Activated T-helper 1 cell treated with anti-CD3 and anti-CD28 coated beads, Interleukin-12 subunit alpha, Interleukin-12 subunit beta, Interleukin-2, Interleukin-4 antibody, amounts not matched to agents 30 ng/mL and 10 ng/mL and 1 ng/mL, durations not matched to agents 14 hours and 24 hours and 36 hours (primary cell): ENCODE measurements around the gene TTC28. TPM values are rescaled to one million over a fixed set of nuclear protein-coding genes. Genes with fewer than 3 reads are reported as not detected.

Source experiments
- DNase-seq: peaks from one replicate; pipeline ENCODE4 v3.0.0; 2021; ENCODE audit warnings: low spot score
- H3K27ac Mint-ChIP-seq: one replicate; pipeline ENCODE4 v1.8.0; 2021; ENCODE audit warnings: mild to moderate bottlenecking, mixed read lengths
- H3K27me3 Mint-ChIP-seq: one replicate; pipeline ENCODE4 v1.8.0; 2022; ENCODE audit warnings: mild to moderate bottlenecking, moderate library complexity, mixed read lengths; ENCODE audit not compliant: insufficient read depth
- H3K36me3 Mint-ChIP-seq: one replicate; pipeline ENCODE4 v1.8.0; 2021; ENCODE audit warnings: low read depth, mixed read lengths
- H3K4me1 Mint-ChIP-seq: one replicate; pipeline ENCODE4 v1.8.0; 2021; ENCODE audit warnings: low read depth, mixed read lengths
- H3K4me3 Mint-ChIP-seq: one replicate; pipeline ENCODE4 v1.8.0; 2021; ENCODE audit warnings: mild to moderate bottlenecking, moderate library complexity, mixed read lengths
- H3K9me3 Mint-ChIP-seq: one replicate; pipeline ENCODE4 v1.8.0; 2021; ENCODE audit warnings: mixed read lengths
- intact Hi-C: fragments of 100-400 bp; cut with micrococcal nuclease; formaldehyde crosslinking; loops from one replicate; pipeline ENCODE4 v1.15.1; 2024
- total RNA-seq: library from RNA; stranded (reverse); gene quantifications from 2 replicates; pipeline ENCODE4 v1.2.3, GENCODE V29; 2022

The TTC28 gene
- total RNA-seq, 1 donor from 2014 or later, result 2.4 TPM

GRCh38 chr22:28448625-28449024 lies 231.0 kb downstream of the TTC28 start:
- Mint-ChIP-seq H3K27me3 (peaks cover 20% of the 10 kb centered on the region), H3K9me3 (no peaks in the 10 kb centered on the region), H3K36me3 (peaks cover 2% of the 10 kb centered on the region), H3K4me3 (no peak overlapping the region), H3K4me1 (peaks cover under 1% of the 10 kb centered on the region), H3K27ac (no peak overlapping the region)
- intact Hi-C loops, result loop anchor here (10.0 kb wide), 2 partner anchors 146 to 324 kb away; no protein-coding TSS in a partner anchor
- no peak for DNase-seq

DNA sequence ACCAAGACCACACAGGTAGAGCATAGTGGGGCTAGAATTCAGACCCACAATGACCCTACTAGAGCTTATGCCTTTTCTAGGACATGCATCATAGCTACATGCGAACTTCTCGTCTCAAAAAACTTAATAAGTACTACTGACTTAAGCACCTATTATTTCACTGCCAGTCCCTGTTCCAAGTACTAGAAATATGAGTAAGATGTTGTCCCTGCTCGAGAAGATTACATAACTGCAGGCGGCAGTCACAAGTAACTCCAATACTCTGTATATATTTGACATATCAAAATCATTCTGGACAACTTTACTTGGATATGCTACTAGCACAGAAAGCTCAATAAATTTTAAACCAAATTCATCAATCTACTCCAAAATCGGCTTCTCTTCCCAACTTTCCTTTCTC lies 235.0 kb downstream of the TTC28 start:
- intact Hi-C loops, result loop anchor here (5.0 to 10.0 kb wide), 3 partner anchors 67 to 320 kb away; no protein-coding TSS in a partner anchor
- Mint-ChIP-seq H3K27ac (no peak overlapping the region), H3K9me3 (no peaks in the 10 kb centered on the region), H3K4me1 (peaks cover 25% of the 10 kb centered on the region), H3K36me3 (no peaks in the 10 kb centered on the region), H3K27me3 (peaks cover 14% of the 10 kb centered on the region), H3K4me3 (no peak overlapping the region)
- no peak for DNase-seq

DNA sequence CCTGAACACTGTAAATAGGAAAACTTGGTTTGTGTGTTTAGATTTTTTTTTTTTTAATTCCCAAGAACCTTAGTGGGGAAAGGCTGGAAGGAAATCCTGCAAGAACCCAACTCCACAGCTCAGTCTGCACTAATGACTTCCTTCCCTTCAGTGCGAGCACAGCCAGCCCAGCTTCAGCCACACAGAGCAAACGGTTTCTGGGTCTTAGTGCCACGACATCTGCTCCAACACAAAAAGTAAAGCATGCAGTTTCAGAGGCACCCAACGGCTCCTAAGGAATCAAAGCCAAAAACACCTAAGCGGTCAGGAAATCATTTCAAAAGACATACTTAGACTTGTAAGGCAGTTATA lies 236.1 kb downstream of the TTC28 start:
- peaks cover 8% of the 10 kb centered on the region for H3K27me3 Mint-ChIP-seq
- H3K36me3 Mint-ChIP-seq, result no peaks in the 10 kb centered on the region
- intact Hi-C loops, result loop anchor here (2.0 to 10.0 kb wide), 4 partner anchors 41 to 319 kb away; no protein-coding TSS in a partner anchor
- no peaks in the 10 kb centered on the region for H3K9me3 Mint-ChIP-seq
- H3K4me3 Mint-ChIP-seq, result peak overlapping the region; percentile 86
- DNase-seq, result peak; percentile 14
- peaks cover 25% of the 10 kb centered on the region for H3K4me1 Mint-ChIP-seq
- no peak overlapping the region for H3K27ac Mint-ChIP-seq

- H3K4me3 Mint-ChIP-seq, result peak overlapping the region; percentile 86
- H3K36me3 Mint-ChIP-seq, result no peaks in the 10 kb centered on the region
- H3K4me1 Mint-ChIP-seq, result peaks cover 25% of the 10 kb centered on the region
- intact Hi-C loops, result loop anchor here (1.0 to 10.0 kb wide), 8 partner anchors 40 to 423 kb away; no protein-coding TSS in a partner anchor
- no peaks in the 10 kb centered on the region for H3K9me3 Mint-ChIP-seq
- no peak overlapping the region for H3K27ac Mint-ChIP-seq
- H3K27me3 Mint-ChIP-seq, result peaks cover 8% of the 10 kb centered on the region
- DNase-seq, result no peak
Measured at GRCh38 chr22:28442711-28443525, 236.7 kb downstream of the TTC28 start.

DNA sequence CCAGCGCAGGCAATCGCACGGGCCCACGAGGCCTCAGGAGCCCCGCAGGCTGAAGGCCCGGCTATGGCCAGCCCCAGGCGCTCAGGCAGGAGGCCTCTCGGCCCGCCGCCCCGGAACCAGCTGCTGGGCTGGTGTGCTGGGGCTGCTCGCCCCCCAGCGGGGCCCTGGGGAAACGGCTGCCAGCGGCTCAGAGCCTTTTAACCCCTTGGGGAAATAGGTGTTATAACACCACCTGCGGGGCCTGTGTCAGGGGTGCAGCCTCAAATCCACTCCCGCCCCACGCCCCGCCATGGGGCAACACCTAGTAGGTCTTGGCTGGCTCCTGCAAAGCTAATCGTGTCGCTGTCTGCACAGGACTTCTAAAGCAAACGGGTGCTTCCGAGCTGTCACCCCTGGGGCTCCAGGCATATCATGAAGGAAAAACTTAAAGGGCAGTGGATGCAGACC lies 237.4 kb downstream of the TTC28 start:
- Mint-ChIP-seq H3K27me3 (peaks cover 8% of the 10 kb centered on the region), H3K4me3 (peak overlapping the region; percentile 86), H3K36me3 (no peaks in the 10 kb centered on the region), H3K9me3 (no peaks in the 10 kb centered on the region), H3K27ac (peak overlapping the region; percentile 67), H3K4me1 (peaks cover 25% of the 10 kb centered on the region)
- intact Hi-C loops, result loop anchor here (1.0 to 10.0 kb wide), 8 partner anchors 39 to 422 kb away; no protein-coding TSS in a partner anchor
- peak; percentile 73 for DNase-seq

DNA sequence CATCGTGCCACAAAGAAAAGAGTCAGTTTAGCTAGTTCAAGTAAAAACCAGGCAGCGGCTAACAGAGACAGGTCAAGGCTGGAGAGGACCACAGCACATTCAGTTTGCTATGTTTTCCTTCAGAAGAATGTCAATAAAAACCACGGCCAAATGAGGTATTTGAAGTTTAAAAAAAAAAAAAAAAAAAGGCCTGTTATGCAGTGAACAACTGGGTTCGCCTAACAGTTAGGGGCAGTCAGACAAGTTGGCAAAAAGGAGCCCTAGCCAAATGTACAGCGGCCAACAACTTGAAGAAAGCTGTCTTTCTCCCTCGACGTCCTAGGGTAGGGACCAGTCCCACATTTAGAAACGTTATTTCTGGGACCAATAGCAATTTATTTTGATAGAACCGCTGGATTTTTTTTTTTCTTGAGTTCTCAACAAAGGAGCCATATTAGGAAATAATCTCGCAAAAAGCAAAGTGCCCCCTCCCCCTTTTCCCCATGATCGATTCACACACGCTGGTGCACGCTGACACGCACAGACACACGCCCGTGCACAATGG lies 237.8 kb downstream of the TTC28 start:
- Mint-ChIP-seq H3K36me3 (no peaks in the 10 kb centered on the region), H3K27me3 (peaks cover 8% of the 10 kb centered on the region), H3K4me3 (peak overlapping the region; percentile 86), H3K4me1 (peaks cover 25% of the 10 kb centered on the region), H3K27ac (peak overlapping the region; percentile 67), H3K9me3 (no peaks in the 10 kb centered on the region)
- intact Hi-C loops, result loop anchor here (1.0 to 10.0 kb wide), 8 partner anchors 39 to 421 kb away; no protein-coding TSS in a partner anchor
- no peak for DNase-seq

DNA sequence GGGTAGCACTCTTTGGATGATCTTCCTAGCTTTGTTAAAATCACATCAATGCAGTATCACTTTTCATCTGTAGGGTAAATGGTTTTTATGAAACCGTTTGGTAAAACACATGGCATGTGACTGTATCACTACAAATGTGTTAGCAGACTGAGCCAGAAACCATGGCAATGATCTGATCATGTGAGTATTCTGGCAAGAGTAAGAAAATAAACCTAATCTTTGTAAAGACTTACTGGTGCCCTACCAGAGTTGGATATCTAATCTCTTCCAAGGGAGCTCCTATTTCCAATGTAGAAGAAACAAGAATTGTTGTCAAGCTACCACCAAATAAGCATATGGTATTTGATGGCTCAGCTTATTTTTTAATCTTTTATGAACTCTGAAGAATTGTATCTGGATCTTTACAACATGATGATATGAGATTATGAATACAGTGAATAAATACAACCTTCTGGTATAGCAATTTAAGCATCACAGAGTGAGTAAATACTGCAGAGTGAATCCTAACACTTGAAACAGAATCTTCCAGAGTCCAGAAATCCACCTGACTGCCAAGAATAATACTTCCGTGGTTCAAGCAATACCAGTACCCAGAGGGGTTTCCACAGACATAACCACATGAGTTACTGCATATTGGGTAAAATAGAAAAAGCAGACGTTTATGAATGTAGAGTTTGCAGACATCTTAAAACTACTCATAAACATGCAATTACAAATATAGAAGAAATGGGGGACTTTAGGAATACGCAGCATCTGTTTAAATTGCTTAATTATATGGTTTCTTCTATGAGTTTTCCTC lies 238.8 kb downstream of the TTC28 start:
- Mint-ChIP-seq H3K36me3 (no peaks in the 10 kb centered on the region), H3K27ac (no peak overlapping the region), H3K9me3 (no peaks in the 10 kb centered on the region), H3K27me3 (peaks cover 8% of the 10 kb centered on the region), H3K4me3 (no peak overlapping the region), H3K4me1 (peaks cover 25% of the 10 kb centered on the region)
- intact Hi-C loops, result loop anchor here (5.0 to 10.0 kb wide), 3 partner anchors 63 to 316 kb away; no protein-coding TSS in a partner anchor
- DNase-seq, result no peak

- Mint-ChIP-seq H3K27ac (no peak overlapping the region), H3K9me3 (no peaks in the 10 kb centered on the region), H3K27me3 (no peaks in the 10 kb centered on the region), H3K4me1 (peaks cover 21% of the 10 kb centered on the region), H3K36me3 (no peaks in the 10 kb centered on the region), H3K4me3 (no peak overlapping the region)
- intact Hi-C loops, result no loop called here
- no peak for DNase-seq
Measured at GRCh38 chr22:28438183-28438768, 241.4 kb downstream of the TTC28 start.

GRCh38 chr22:28435982-28436381 lies 243.7 kb downstream of the TTC28 start:
- DNase-seq, result no peak
- no peaks in the 10 kb centered on the region for H3K9me3 Mint-ChIP-seq
- H3K4me1 Mint-ChIP-seq, result peaks cover 6% of the 10 kb centered on the region
- no peak overlapping the region for H3K4me3 Mint-ChIP-seq
- H3K27ac Mint-ChIP-seq, result no peak overlapping the region
- intact Hi-C loops, result no loop called here
- H3K27me3 Mint-ChIP-seq, result no peaks in the 10 kb centered on the region
- no peaks in the 10 kb centered on the region for H3K36me3 Mint-ChIP-seq

DNA sequence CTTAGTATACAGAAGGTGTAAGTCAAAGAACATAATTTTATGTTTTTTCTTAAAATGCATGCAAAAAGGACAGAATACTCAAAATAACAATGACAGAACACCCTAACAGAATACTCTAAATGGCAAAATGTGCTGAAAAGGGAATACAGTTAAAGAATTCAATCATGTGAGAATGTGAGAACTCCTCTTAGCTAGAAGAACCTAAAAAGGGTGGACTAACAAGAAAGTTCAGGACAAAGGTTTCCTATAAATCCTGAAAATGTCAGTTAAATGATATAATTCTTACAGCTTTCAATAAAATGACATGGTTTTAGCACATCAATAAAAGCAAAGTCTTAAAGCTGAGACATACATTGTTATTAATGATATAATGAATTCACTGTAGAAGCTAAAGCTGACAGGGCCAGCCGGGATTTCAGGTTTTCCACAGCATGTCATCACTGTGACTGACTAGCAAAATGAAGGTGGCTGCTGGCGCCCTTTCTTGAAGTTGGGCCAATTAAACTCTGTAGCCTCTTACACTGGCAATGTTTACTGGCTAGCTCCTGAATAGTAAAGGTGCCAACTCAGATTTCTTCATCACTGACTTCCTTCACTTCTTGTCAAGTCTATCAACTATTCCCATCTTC lies 244.4 kb downstream of the TTC28 start:
- Mint-ChIP-seq H3K9me3 (no peaks in the 10 kb centered on the region), H3K4me1 (no peaks in the 10 kb centered on the region), H3K4me3 (no peak overlapping the region), H3K27me3 (no peaks in the 10 kb centered on the region), H3K27ac (no peak overlapping the region), H3K36me3 (no peaks in the 10 kb centered on the region)
- DNase-seq, result no peak
- intact Hi-C loops, result no loop called here

GRCh38 chr22:28430466-28431025 lies 249.1 kb downstream of the TTC28 start:
- H3K27ac Mint-ChIP-seq, result no peak overlapping the region
- no peaks in the 10 kb centered on the region for H3K4me1 Mint-ChIP-seq
- intact Hi-C loops, result no loop called here
- H3K27me3 Mint-ChIP-seq, result peaks cover 2% of the 10 kb centered on the region
- no peaks in the 10 kb centered on the region for H3K36me3 Mint-ChIP-seq
- H3K9me3 Mint-ChIP-seq, result no peaks in the 10 kb centered on the region
- no peak overlapping the region for H3K4me3 Mint-ChIP-seq
- no peak for DNase-seq

DNA sequence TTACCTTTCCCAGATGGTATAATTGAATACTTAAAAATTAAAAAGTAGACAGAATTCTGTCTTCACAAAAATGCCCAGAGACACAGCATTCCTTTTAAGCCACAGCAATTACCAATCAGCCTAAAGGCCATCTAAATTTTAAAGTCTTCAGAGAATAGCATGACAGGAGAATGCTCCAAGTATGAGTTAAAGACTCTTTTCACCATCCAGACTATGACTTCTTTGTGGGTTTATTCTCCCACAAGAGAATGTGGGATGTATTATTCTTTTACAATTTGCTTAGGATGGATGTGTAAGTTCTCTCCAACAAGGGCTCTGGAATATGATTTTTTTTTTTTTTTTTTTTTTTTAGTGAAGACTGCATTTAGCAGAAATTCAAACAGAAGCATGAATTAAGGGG lies 249.9 kb downstream of the TTC28 start:
- intact Hi-C loops, result no loop called here
- DNase-seq, result no peak
- Mint-ChIP-seq H3K4me1 (no peaks in the 10 kb centered on the region), H3K4me3 (no peak overlapping the region), H3K27ac (no peak overlapping the region), H3K9me3 (no peaks in the 10 kb centered on the region), H3K36me3 (no peaks in the 10 kb centered on the region), H3K27me3 (peaks cover 2% of the 10 kb centered on the region)
